Measurements from ENCODE around the gene AK5.

The AK5 gene

GRCh38 chr1:77282187-77282865 is 507 bp downstream of the AK5 start:
- peak; percentile 22 for DNase-seq
- Histone ChIP-seq H2AFZ (ENCODE audit: low read length) (peak overlapping the region; percentile 70), H3K9ac (ENCODE audit: low read length) (no peak overlapping the region)

GRCh38 chr1:77282866-77283539 is 1.2 kb downstream of the AK5 start:
- no peak overlapping the region for H3K9ac ChIP-seq (ENCODE audit: low read length)
- H3K4me3 ChIP-seq (ENCODE audit: low read length) = no peak overlapping the region
- no peaks in the 10 kb centered on the region for H3K79me2 ChIP-seq (ENCODE audit: low read length)

More at GRCh38 chr1:77282187-77282865, 507 bp downstream of the AK5 start:
- H3K9me2 ChIP-seq (replicated peaks; ENCODE audit: insufficient read depth, low read length) = no peaks in the 10 kb centered on the region
- H3K4me2 ChIP-seq (ENCODE audit: low read depth, low read length) = peak overlapping the region; percentile 93
- no peaks in the 10 kb centered on the region for H3F3A ChIP-seq (ENCODE audit: insufficient read depth, low read length)
- no peaks in the 10 kb centered on the region for H3K4me1 ChIP-seq (ENCODE audit: low read length)
- H4K20me1 ChIP-seq (ENCODE audit: insufficient read depth, low read length) = no peaks in the 10 kb centered on the region
- no peaks in the 10 kb centered on the region for H3K27me3 ChIP-seq (replicated peaks; ENCODE audit: insufficient read depth, low read length)
- H3K27ac ChIP-seq (ENCODE audit: low read length) = no peak overlapping the region
- no peaks in the 10 kb centered on the region for H3K9me3 ChIP-seq (replicated peaks; ENCODE audit: insufficient read depth, low read length)
- no peak for TF ChIP-seq CTCF (IDR thresholded peaks at IDR 0.05; ENCODE audit: low read length)
- TF ChIP-seq EZH2phosphoT487 (IDR thresholded peaks at IDR 0.05; ENCODE audit: low read length) = no peak
- no peak for TF ChIP-seq EZH2 (optimal IDR thresholded peaks at IDR 0.05; ENCODE audit: low read depth, low read length)
- no peaks in the 10 kb centered on the region for H3K79me2 ChIP-seq (ENCODE audit: low read length)
- peak overlapping the region; percentile 54 for H3K4me3 ChIP-seq (ENCODE audit: low read length)
- H3K36me3 ChIP-seq (replicated peaks; ENCODE audit: insufficient read depth, low read length) = no peaks in the 10 kb centered on the region

GRCh38 chr1:77283701-77284425 is 2.0 kb downstream of the AK5 start:
- no peaks in the 10 kb centered on the region for H3K27me3 ChIP-seq (replicated peaks; ENCODE audit: insufficient read depth, low read length)
- no peaks in the 10 kb centered on the region for H3K9me3 ChIP-seq (replicated peaks; ENCODE audit: insufficient read depth, low read length)
- no peaks in the 10 kb centered on the region for H3K9me2 ChIP-seq (replicated peaks; ENCODE audit: insufficient read depth, low read length)
- no peak overlapping the region for H3K4me2 ChIP-seq (ENCODE audit: low read depth, low read length)
- no peak overlapping the region for H3K27ac ChIP-seq (ENCODE audit: low read length)
- no peaks in the 10 kb centered on the region for H3K79me2 ChIP-seq (ENCODE audit: low read length)
- no peaks in the 10 kb centered on the region for H3F3A ChIP-seq (ENCODE audit: insufficient read depth, low read length)
- no peak overlapping the region for H3K4me3 ChIP-seq (ENCODE audit: low read length)
- TF ChIP-seq CTCF (IDR thresholded peaks at IDR 0.05; ENCODE audit: low read length) = no peak
- no peak for TF ChIP-seq EZH2phosphoT487 (IDR thresholded peaks at IDR 0.05; ENCODE audit: low read length)
- no peak for TF ChIP-seq EZH2 (optimal IDR thresholded peaks at IDR 0.05; ENCODE audit: low read depth, low read length)
- H3K36me3 ChIP-seq (replicated peaks; ENCODE audit: insufficient read depth, low read length) = no peaks in the 10 kb centered on the region
- no peaks in the 10 kb centered on the region for H4K20me1 ChIP-seq (ENCODE audit: insufficient read depth, low read length)
- no peak overlapping the region for H3K9ac ChIP-seq (ENCODE audit: low read length)
- no peaks in the 10 kb centered on the region for H3K4me1 ChIP-seq (ENCODE audit: low read length)
- no peak overlapping the region for H2AFZ ChIP-seq (ENCODE audit: low read length)
- DNase-seq = no peak

More at GRCh38 chr1:77282866-77283539, 1.2 kb downstream of the AK5 start:
- Histone ChIP-seq H3K4me2 (ENCODE audit: low read depth, low read length) (peak overlapping the region; percentile 93; the same call in 1 of the 2 replicates), H4K20me1 (ENCODE audit: insufficient read depth, low read length) (no peaks in the 10 kb centered on the region), H3K27ac (ENCODE audit: low read length) (no peak overlapping the region), H3K36me3 (replicated peaks; ENCODE audit: insufficient read depth, low read length) (no peaks in the 10 kb centered on the region), H3K9me3 (replicated peaks; ENCODE audit: insufficient read depth, low read length) (no peaks in the 10 kb centered on the region), H3K9me2 (replicated peaks; ENCODE audit: insufficient read depth, low read length) (no peaks in the 10 kb centered on the region), H2AFZ (ENCODE audit: low read length) (no peak overlapping the region), H3F3A (ENCODE audit: insufficient read depth, low read length) (no peaks in the 10 kb centered on the region), H3K4me1 (ENCODE audit: low read length) (no peaks in the 10 kb centered on the region), H3K27me3 (replicated peaks; ENCODE audit: insufficient read depth, low read length) (no peaks in the 10 kb centered on the region)
- no peak for TF ChIP-seq EZH2 (optimal IDR thresholded peaks at IDR 0.05; ENCODE audit: low read depth, low read length)
- no peak for TF ChIP-seq EZH2phosphoT487 (IDR thresholded peaks at IDR 0.05; ENCODE audit: low read length)
- TF ChIP-seq CTCF (IDR thresholded peaks at IDR 0.05; ENCODE audit: low read length) = no peak
- no peak for DNase-seq

All from MM.1S (cell line).